Naive B cell (primary cell): ENCODE results near the gene FRMPD2. TPM values are rescaled to one million over a fixed set of nuclear protein-coding genes. Genes with fewer than 3 reads are reported as not detected.
"Not testable (repeated sequence)": the region's sequence is repeated elsewhere in the genome, so short reads cannot be mapped to it uniquely, and the experiment has no call there.

ENCODE experiments used
- ATAC-seq, 2 donors: fragments of 150-1000 bp; cut with Tn5 transposase; 2 replicates each; pipeline ENCODE4 v1.10.0; 2021; ENCODE audit warnings: low read depth in 2 of 2, mild to moderate bottlenecking in 2 of 2, moderate library complexity in 2 of 2
- DNase-seq: peaks from one replicate; pipeline ENCODE4 v3.0.0; 2022
- H3K27ac Mint-ChIP-seq, 6 donors: one replicate each; pipeline ENCODE4 v1.8.0; 2020 to 2022; ENCODE audit warnings: mild to moderate bottlenecking in 6 of 6, mixed read lengths in 6 of 6, moderate library complexity in 5 of 6, inconsistent platforms in 2 of 6
- H3K27me3 Mint-ChIP-seq, 3 donors: one replicate each; pipeline ENCODE4 v1.8.0; 2021 to 2022; ENCODE audit warnings: mixed read lengths in 3 of 3, mild to moderate bottlenecking in 1 of 3
- H3K36me3 Mint-ChIP-seq, 2 donors: one replicate each; pipeline ENCODE4 v1.8.0; 2020 to 2022; ENCODE audit warnings: mixed read lengths in 2 of 2, inconsistent platforms in 1 of 2, mild to moderate bottlenecking in 1 of 2
- H3K4me1 Mint-ChIP-seq, 3 donors: one replicate each; pipeline ENCODE4 v1.8.0; 2020 to 2022; ENCODE audit warnings: mixed read lengths in 3 of 3, inconsistent platforms in 1 of 3, mild to moderate bottlenecking in 1 of 3, moderate library complexity in 1 of 3
- H3K4me3 Mint-ChIP-seq, 8 donors: one replicate each; pipeline ENCODE4 v1.8.0; 2020 to 2022; ENCODE audit warnings: mild to moderate bottlenecking in 8 of 8, mixed read lengths in 8 of 8, moderate library complexity in 8 of 8, inconsistent platforms in 2 of 8
- H3K9me3 Mint-ChIP-seq, 7 donors: one replicate each; pipeline ENCODE4 v1.8.0; 2020 to 2022; ENCODE audit warnings: mixed read lengths in 7 of 7, mild to moderate bottlenecking in 5 of 7, inconsistent platforms in 2 of 7, moderate library complexity in 1 of 7
- polyA plus RNA-seq, 6 donors: library from polyadenylated mRNA; unstranded; fragments of 300-500 nt; fragmentation: Illumina TruSeq; gene quantifications; one replicate each; pipeline ENCODE4 v1.2.3, GENCODE V29; 2021; ENCODE audit warnings: low read depth in 6 of 6

Gene FRMPD2
- polyA plus RNA-seq, 6 donors from 2014 or later, result not detected

DNA sequence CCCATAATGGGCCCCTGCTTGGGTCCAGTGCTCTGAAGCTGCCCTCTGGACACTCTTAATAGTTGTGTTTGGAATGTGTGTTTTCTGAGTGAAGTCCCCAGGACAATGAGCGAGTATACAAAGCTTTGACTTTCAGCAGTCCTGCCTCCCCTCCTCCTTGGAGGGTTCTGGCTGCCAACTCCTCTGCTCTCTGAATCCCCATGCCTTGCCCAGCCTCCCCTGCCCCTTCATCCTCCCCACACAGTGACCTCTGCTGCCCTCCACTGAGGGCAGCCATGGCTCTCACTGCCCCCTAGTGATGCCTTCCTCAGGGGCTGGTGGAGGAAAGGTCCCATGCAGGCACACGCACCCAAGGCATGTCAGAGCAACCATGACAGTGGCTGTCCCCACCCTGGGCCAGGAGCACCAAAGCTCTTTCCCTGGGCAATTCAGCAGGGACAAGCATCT lies 40.9 kb downstream of the FRMPD2 start:
- Mint-ChIP-seq H3K4me3 (no peak overlapping the region), H3K36me3 (no peaks in the 10 kb centered on the region), H3K4me1 (no peaks in the 10 kb centered on the region), H3K27me3 (peaks cover 22 to 49% (median 45%) of the 10 kb centered on the region in 3 donors), H3K9me3 (peaks cover 0 to 1% (median 0%) of the 10 kb centered on the region in 7 donors), H3K27ac (no peak overlapping the region)
- no peak for ATAC-seq
- no peak for DNase-seq

DNA sequence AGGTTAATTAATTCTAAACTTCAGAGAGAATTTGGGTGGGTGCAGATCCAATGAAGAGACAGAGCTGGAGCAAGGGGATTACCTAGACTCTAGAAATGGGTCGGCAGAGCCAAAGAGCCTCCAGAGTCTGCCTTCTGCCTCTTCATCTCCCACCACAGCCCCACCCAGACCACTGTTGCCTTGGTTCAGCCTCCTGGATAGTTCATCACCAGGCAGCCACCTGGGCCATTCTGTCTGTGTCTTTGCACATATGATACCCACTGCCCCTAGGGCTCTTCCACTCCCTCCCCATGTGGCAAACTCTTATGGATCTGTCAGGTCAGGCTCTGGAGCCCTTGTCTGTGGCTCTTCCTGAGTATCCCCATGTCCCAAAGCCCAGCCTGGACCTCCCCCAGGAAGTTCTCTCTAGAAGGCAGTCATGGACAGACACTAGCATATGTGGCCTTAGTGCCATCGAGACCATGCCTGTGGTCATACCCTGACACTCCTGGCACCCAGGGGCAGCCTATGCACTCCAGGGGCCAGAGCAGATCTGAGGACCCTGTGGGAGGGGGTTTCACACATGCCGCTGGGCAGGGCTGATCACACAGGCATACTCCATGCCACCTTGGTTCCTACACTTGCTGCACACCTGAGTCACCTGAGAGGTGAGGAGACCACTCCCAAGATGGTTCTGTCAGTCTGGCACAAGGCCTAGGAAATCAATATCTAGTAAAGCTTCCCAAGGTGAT lies 41.6 kb downstream of the FRMPD2 start:
- Mint-ChIP-seq H3K27me3 (peaks cover 22 to 52% (median 45%) of the 10 kb centered on the region in 3 donors), H3K4me3 (no peak overlapping the region), H3K4me1 (no peaks in the 10 kb centered on the region), H3K36me3 (no peaks in the 10 kb centered on the region), H3K9me3 (peaks cover 0 to 1% (median 0%) of the 10 kb centered on the region in 7 donors), H3K27ac (no peak overlapping the region)
- DNase-seq (no peak), ATAC-seq (no peak)

DNA sequence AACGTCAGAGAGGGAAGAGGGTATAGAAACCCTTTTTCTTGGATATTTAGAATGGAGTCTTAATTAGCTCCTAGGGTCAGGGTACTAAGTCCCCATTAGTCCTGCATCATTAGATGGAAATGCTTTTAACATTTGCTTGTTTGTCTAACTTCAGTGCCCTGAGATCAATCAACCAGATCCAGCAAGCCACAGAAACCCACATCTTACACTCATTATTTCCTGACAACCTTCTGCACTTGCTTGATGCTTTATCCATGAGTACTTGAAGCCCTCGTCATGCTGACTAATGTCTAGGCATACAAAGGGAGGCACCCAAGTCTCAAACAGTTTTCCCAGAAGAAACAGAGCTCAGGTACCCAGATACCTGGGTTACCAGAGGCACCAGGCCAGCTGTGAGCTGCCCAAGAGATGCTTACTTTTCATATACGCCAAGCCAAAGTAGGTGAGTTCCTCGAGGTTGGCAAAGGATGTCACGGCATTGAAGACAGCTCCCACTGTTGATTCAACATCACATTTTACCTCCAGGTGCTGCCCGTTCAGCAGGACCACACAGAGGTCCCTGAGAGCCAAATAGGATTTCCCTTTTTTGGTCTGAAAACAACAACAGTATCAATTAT lies 42.7 kb downstream of the FRMPD2 start:
- peaks cover 17 to 52% (median 51%) of the 10 kb centered on the region in 3 donors for H3K27me3 Mint-ChIP-seq
- H3K27ac Mint-ChIP-seq, result no peak overlapping the region
- H3K36me3 Mint-ChIP-seq, result no peaks in the 10 kb centered on the region
- no peak for ATAC-seq
- H3K4me1 Mint-ChIP-seq, result no peaks in the 10 kb centered on the region
- H3K9me3 Mint-ChIP-seq, result peaks cover 0 to 1% (median 0%) of the 10 kb centered on the region in 7 donors
- no peak overlapping the region for H3K4me3 Mint-ChIP-seq
- no peak for DNase-seq

DNA sequence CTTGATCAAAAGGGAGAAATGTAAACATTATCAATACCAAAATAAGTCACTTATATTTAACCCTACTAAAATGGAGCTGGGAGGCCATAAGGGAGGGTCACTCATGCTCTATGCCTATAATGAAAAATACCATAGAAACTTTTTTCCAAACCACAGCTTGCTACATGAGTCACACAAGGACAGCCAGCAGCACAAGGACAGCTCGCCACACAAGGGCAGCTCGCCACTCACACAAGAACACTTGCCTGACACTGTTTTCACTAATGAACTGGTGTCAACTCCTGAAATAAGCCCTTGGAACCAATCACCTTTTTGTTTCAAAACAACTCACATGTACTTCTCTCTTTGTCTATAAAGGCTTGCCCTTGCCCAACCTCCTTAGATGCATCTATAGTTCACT lies 43.3 kb downstream of the FRMPD2 start:
- ATAC-seq (no peak), DNase-seq (no peak)
- no peak overlapping the region for H3K4me3 Mint-ChIP-seq
- H3K36me3 Mint-ChIP-seq, result no peaks in the 10 kb centered on the region
- no peaks in the 10 kb centered on the region for H3K4me1 Mint-ChIP-seq
- peaks cover 0 to 1% (median 0%) of the 10 kb centered on the region in 7 donors for H3K9me3 Mint-ChIP-seq
- peaks cover 17 to 57% (median 50%) of the 10 kb centered on the region in 3 donors for H3K27me3 Mint-ChIP-seq
- H3K27ac Mint-ChIP-seq, result no peak overlapping the region

DNA sequence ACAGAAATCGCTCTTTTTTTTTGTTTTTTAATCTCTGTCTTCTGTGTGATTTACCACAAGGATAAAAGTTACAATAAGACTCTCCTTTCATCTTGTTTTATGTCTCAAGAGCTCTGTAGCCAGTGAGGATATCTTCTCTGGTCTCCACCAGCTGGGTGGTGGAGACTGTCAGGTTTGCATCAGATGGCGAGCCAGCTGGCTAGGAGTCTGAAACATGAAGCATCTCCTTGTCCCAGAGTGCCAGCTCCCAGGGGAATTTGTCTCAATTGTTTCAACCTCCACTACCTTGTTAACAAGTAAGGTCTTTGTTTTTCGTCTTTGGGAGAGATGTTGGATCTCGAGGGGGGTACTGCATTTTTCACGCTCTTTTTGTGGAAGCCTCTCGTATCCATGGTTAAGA lies 47.3 kb downstream of the FRMPD2 start:
- H3K27me3 Mint-ChIP-seq, result peaks cover 22 to 59% (median 31%) of the 10 kb centered on the region in 3 donors
- no peaks in the 10 kb centered on the region for H3K36me3 Mint-ChIP-seq
- peaks cover 0 to 1% (median 0%) of the 10 kb centered on the region in 7 donors for H3K9me3 Mint-ChIP-seq
- no peaks in the 10 kb centered on the region for H3K4me1 Mint-ChIP-seq
- DNase-seq (no peak), ATAC-seq (no peak)
- no peak overlapping the region for H3K4me3 Mint-ChIP-seq
- no peak overlapping the region for H3K27ac Mint-ChIP-seq

DNA sequence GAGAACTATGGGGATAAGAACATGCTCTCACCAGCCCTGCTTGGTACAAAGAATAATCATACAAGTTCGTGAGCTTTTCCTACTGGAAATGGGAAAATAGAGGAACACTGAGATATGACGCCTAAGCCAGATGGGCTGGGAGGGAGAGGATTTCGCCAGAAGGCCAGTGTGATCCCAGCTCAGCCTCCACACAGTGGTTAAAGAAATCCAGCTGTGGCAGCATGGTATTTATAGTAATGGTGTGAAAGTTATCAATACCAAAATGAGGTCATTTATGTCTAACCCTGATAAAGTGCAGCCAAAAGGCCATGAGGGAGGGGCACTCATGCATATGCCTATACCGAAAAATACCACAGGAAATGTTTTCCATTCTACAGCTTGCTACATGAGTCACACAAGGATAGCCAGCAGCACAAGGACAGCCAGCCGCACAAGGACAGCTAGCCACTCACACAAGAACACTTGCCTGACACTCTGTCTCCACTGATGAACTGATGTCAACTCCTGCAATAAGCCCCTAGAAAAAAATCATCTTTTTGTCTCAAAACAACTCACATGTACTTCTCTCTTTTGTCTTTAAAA lies 49.4 kb downstream of the FRMPD2 start:
- Mint-ChIP-seq H3K27me3 (peaks cover 20 to 60% (median 27%) of the 10 kb centered on the region in 3 donors), H3K4me3 (no peak overlapping the region)
- no peak for ATAC-seq

DNA sequence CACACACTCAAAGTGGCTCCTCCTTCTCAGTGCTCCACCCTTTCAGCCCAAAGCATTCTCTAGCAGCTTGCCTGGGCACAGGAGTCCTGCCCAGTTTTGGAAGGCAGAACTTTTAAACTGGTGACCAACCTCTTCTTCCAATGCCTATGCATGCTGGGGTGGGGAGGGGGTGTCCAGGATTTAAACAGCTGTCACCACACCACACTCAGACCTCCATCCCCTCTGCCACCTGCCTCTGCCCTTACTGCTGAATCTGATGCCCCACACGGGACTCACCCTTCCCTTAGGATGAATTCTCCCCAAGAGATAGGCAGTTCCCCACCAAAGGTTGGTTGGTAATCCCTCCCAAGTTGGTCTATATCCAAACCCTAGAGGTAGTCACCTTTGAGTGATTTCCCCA lies 50.2 kb downstream of the FRMPD2 start:
- no peaks in the 10 kb centered on the region for H3K4me1 Mint-ChIP-seq
- ATAC-seq (no peak), DNase-seq (no peak)
- peaks cover 0 to 4% (median 0%) of the 10 kb centered on the region in 7 donors for H3K9me3 Mint-ChIP-seq
- H3K4me3 Mint-ChIP-seq, result no peak overlapping the region
- H3K27me3 Mint-ChIP-seq, result peaks cover 20 to 63% (median 30%) of the 10 kb centered on the region in 3 donors
- no peak overlapping the region for H3K27ac Mint-ChIP-seq
- no peaks in the 10 kb centered on the region for H3K36me3 Mint-ChIP-seq

More for the DNA sequence above, 49.4 kb downstream of the FRMPD2 start:
- no peak for DNase-seq
- H3K27ac Mint-ChIP-seq, result no peak overlapping the region
- H3K36me3 Mint-ChIP-seq, result no peaks in the 10 kb centered on the region
- H3K9me3 Mint-ChIP-seq, result peaks cover 0 to 4% (median 0%) of the 10 kb centered on the region in 7 donors
- no peaks in the 10 kb centered on the region for H3K4me1 Mint-ChIP-seq

DNA sequence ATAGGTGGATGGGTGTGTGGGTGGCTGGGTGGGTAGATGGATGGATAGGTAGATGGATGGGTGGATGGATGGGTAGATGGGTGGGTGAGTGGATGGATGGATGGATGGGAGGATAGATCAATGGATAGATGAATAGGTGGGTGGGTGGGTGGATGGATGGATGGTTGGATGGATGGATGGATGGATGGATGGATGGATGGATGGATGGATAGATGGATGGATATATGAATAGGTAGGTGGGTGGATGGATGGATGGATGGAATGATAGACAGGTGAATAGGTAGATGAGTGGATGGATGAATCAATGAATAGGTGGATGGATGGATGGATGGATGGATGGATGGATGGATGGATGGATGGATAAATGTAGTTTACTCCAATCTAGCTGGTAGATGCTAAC lies 52.7 kb downstream of the FRMPD2 start:
- H3K4me3 Mint-ChIP-seq, result no peak overlapping the region
- no peak overlapping the region for H3K27ac Mint-ChIP-seq
- H3K4me1 Mint-ChIP-seq, result no peaks in the 10 kb centered on the region
- H3K9me3 Mint-ChIP-seq, result peaks cover 0 to 4% (median 0%) of the 10 kb centered on the region in 7 donors
- H3K36me3 Mint-ChIP-seq, result no peaks in the 10 kb centered on the region
- no peak for ATAC-seq
- DNase-seq, result no peak
- peaks cover 26 to 66% (median 32%) of the 10 kb centered on the region in 3 donors for H3K27me3 Mint-ChIP-seq

DNA sequence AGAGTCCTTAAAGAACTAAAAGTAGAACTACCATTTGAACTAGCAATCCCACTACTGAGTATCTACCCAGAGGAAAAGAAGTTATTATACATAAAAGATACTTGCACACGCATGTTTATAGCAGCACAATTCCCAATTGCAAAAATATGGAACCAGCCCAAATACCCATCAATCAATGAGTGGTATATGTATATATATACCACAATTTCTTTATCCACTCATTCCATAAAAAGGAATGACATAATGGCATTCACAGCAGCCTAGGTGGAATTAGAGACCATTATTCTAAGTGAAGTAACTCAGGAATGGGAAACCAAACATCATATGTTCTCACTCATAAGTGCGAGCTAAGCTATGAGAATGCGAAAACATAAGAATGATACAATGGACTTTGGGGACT lies 53.5 kb downstream of the FRMPD2 start:
- ATAC-seq, DNase-seq, H3K4me3 Mint-ChIP-seq, H3K27ac Mint-ChIP-seq, H3K4me1 Mint-ChIP-seq, H3K36me3 Mint-ChIP-seq, H3K9me3 Mint-ChIP-seq: not testable (repeated sequence)
- H3K27me3 Mint-ChIP-seq, result peaks cover 26 to 59% (median 31%) of the 10 kb centered on the region in 3 donors

DNA sequence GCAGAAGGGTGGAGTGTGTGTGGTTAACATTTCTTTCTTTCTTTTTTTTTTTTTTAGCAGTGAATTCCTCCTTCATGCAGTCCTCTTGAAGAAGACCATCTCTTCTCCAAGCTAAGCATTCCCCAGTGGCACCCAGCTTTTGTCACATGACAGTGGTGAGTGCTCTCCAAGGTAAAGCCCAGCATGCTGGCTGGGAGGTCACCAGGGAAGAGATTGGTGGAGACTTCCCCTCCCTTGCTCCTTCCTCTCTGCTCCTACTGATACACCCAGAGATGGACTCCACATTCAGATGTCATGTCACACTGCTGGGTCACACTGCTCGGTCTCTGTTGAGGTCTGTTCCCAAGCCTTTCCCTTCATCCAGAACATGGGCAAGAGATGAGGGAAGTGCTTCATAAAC lies 55.3 kb downstream of the FRMPD2 start:
- Mint-ChIP-seq H3K4me3 (no peak overlapping the region), H3K27ac (no peak overlapping the region), H3K9me3 (peaks cover 2 to 9% (median 5%) of the 10 kb centered on the region in 7 donors), H3K27me3 (peaks cover 22 to 46% (median 31%) of the 10 kb centered on the region in 3 donors), H3K4me1 (no peaks in the 10 kb centered on the region), H3K36me3 (no peaks in the 10 kb centered on the region)
- DNase-seq, result no peak
- no peak for ATAC-seq

DNA sequence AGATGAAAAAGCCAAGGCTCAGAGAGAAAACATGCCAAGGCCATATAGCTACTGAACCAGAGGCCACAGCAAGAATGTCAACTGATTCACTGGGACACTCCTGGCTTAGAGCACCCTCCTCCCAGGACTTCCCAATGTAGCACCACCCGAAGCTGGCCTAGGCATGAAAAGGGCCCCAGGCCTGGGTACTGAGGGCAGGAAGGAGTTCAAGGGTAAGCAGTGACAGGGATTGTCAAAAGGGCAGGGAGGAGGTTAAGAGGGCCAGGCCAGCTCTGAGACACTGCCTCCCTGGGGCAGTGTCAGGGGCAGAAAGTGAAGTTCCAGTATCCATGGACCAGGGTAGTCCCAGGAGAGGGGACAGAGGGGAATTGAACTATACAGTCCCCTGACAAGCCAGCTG lies 57.8 kb downstream of the FRMPD2 start:
- peaks cover 11 to 28% (median 27%) of the 10 kb centered on the region in 3 donors for H3K27me3 Mint-ChIP-seq
- DNase-seq (no peak), ATAC-seq (no peak)
- H3K9me3 Mint-ChIP-seq, result peaks cover 2 to 9% (median 4%) of the 10 kb centered on the region in 7 donors
- H3K4me1 Mint-ChIP-seq, result no peaks in the 10 kb centered on the region
- peak overlapping the region in 1 of 6 donors; percentile 50 for H3K27ac Mint-ChIP-seq
- H3K36me3 Mint-ChIP-seq, result no peaks in the 10 kb centered on the region
- no peak overlapping the region for H3K4me3 Mint-ChIP-seq

DNA sequence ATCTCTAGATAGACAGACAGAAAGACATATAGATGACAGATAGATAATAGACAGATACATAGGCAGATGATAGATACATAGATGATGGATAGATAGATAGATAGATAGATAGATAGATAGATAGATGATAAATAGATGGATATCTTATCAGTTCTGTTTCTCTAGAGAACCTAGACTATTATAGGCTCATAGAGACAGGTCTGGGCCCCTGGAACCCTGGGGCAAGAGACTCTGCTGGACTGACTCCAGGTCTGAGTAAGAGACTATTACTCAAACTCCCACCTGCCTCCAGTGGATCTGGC lies 58.3 kb downstream of the FRMPD2 start:
- no peak overlapping the region for H3K27ac Mint-ChIP-seq
- no peak overlapping the region for H3K4me3 Mint-ChIP-seq
- H3K36me3 Mint-ChIP-seq, result no peaks in the 10 kb centered on the region
- peaks cover 11 to 27% (median 26%) of the 10 kb centered on the region in 3 donors for H3K27me3 Mint-ChIP-seq
- DNase-seq (no peak), ATAC-seq (no peak)
- H3K9me3 Mint-ChIP-seq, result peaks cover 2 to 9% (median 4%) of the 10 kb centered on the region in 7 donors
- no peaks in the 10 kb centered on the region for H3K4me1 Mint-ChIP-seq

DNA sequence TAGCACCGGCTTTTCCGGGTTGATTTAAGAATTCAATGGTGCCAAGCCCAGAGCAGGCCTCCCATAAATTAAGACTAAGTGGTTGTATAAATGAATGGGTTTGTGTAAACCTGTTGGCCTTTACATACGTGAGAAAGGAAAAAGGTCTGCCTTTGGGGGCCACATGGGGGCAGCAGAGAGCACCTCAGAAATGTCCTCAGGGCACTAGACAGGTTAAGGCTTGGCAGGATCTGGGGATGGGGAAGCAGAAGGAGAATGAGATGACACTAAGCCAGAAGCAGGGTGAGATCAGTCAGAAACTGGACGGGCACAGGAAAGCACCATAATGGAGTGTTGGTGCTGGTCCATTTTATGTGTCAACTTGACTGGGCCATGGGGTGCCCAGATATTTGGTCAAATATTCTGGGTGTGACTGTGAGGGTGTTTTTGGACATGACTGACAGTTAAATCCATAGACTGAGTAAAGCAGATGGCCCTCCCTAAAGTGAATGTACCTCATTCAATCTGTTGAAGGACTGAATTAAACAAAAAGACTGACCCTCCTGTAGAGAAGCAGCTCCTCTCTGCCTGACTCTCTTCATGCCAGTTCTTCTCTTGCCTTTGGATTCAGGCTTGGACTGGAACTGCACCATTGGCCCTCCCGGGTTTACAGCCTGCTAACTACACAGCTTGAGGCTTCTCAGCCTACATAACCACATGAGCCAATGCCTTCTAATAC lies 58.9 kb downstream of the FRMPD2 start:
- Mint-ChIP-seq H3K9me3 (peaks cover 2 to 9% (median 4%) of the 10 kb centered on the region in 7 donors), H3K36me3 (no peaks in the 10 kb centered on the region), H3K27ac (peak overlapping the region in 1 of 6 donors; percentile 12), H3K27me3 (peaks cover 12 to 32% (median 28%) of the 10 kb centered on the region in 3 donors), H3K4me1 (no peaks in the 10 kb centered on the region), H3K4me3 (no peak overlapping the region)
- ATAC-seq (no peak), DNase-seq (no peak)
